ENCODE results near the gene TBX4.
"Not testable (repeated sequence)": the region's sequence is repeated elsewhere in the genome, so short reads cannot be mapped to it uniquely, and the experiment has no call there.

The TBX4 gene

DNA sequence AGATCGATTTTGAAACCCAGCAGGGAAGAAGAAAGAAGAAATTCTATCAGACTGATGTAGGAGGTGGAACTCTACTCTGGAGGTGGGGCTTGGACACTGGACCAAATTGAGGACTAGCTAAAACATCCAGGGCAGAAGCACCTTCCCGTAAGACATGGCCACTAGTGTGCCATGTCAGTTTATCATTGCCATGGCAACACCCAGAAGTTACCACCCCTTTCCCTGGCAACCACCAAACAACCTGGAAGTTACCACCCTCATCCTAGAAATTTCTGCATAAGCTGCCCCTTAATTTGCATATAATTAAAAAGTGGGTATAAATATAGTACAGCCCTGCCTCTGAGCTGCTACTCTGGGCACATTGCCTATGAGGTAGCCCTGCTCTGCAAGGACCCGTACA, 72.1 kb downstream of the TBX4 start:
- Histone ChIP-seq H3K36me3 (no peaks in the 10 kb centered on the region), H3K27ac (no peak overlapping the region), H3K27me3 (ENCODE audit: insufficient read depth, low read depth, severe bottlenecking) (no peaks in the 10 kb centered on the region), H3K4me3 (ENCODE audit: low read depth, low read length) (no peak overlapping the region), H3K9me3 (ENCODE audit: severe bottlenecking) (no peaks in the 10 kb centered on the region)
- no peak for DNase-seq
- TF ChIP-seq, protein P1, sequence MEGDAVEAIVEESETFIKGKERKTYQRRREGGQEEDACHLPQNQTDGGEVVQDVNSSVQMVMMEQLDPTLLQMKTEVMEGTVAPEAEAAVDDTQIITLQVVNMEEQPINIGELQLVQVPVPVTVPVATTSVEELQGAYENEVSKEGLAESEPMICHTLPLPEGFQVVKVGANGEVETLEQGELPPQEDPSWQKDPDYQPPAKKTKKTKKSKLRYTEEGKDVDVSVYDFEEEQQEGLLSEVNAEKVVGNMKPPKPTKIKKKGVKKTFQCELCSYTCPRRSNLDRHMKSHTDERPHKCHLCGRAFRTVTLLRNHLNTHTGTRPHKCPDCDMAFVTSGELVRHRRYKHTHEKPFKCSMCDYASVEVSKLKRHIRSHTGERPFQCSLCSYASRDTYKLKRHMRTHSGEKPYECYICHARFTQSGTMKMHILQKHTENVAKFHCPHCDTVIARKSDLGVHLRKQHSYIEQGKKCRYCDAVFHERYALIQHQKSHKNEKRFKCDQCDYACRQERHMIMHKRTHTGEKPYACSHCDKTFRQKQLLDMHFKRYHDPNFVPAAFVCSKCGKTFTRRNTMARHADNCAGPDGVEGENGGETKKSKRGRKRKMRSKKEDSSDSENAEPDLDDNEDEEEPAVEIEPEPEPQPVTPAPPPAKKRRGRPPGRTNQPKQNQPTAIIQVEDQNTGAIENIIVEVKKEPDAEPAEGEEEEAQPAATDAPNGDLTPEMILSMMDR (IDR thresholded peaks at IDR 0.05; ENCODE audit: low read depth, low read length): no peak

DNA sequence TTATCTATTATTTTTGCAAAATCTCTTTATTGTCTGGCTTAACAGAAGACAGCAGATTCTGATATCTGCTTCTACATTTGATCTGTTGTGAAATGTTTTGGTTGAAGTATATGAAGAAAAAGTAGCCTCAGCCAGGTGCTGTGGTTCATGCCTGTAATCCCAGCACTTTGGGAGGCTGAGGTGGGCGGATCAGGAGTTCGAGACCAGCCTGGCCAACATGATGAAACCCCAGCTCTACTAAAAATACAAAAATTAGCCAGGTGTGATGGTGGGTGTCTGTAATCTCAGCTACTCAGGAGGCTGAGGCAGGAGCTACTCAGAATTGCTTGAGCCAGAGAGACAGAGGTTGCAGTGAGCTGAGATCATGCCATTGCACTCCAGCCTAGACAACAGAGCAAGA, 75.2 kb downstream of the TBX4 start:
- not testable (repeated sequence) for H3K4me3 ChIP-seq (ENCODE audit: low read depth, low read length); H3K36me3 ChIP-seq; DNase-seq; H3K9me3 ChIP-seq (ENCODE audit: severe bottlenecking); H3K27ac ChIP-seq; H3K27me3 ChIP-seq (ENCODE audit: insufficient read depth, low read depth, severe bottlenecking)

DNA sequence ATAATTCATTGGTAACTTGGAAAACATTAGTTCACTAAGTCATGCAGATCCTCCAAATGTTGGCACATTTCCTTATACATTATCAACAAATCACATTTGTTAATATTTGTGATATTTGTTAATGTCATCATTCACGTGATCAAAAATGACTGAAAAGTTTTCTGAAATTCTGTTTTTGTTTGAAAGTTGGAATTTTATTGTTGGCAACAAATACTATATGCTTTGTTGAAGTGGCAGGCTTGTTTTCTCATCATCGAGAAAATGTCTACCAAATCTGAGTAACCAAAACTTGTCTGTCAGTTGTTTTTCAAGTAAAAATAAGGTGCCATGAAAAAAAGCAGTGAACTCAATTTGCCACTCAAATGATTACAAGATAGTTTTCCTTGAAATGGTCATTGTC, 75.9 kb downstream of the TBX4 start:
- TF ChIP-seq, protein P1 (IDR thresholded peaks at IDR 0.05; ENCODE audit: low read depth, low read length): no peak
- Histone ChIP-seq H3K27me3 (ENCODE audit: insufficient read depth, low read depth, severe bottlenecking) (no peaks in the 10 kb centered on the region), H3K36me3 (no peaks in the 10 kb centered on the region)

DNA sequence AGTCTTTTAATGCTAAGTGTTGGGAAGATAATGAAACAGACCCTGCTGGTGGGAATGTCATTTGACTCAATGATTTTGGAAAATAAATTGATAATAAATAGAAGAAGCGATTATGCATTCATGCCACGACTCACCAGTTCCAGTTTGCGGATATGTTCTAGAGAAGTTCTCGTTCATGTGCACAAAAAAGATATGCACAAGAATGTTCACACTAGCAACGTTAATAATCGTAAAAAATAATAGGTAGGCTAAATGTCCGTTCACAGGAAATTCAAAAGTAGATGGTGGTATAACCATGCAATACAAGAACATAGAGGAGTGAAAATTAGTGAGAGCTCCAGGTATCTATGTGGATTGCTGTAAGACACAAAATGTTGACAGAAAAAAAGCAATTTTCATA, 79.0 kb downstream of the TBX4 start:
- Histone ChIP-seq H3K27me3 (ENCODE audit: insufficient read depth, low read depth, severe bottlenecking) (no peaks in the 10 kb centered on the region), H3K9me3 (ENCODE audit: severe bottlenecking) (no peaks in the 10 kb centered on the region), H3K4me3 (ENCODE audit: low read depth, low read length) (no peak overlapping the region), H3K36me3 (no peaks in the 10 kb centered on the region), H3K27ac (no peak overlapping the region)
- DNase-seq: no peak
- TF ChIP-seq, protein P1 (IDR thresholded peaks at IDR 0.05; ENCODE audit: low read depth, low read length): no peak

More for the DNA sequence above, 75.9 kb downstream of the TBX4 start:
- Histone ChIP-seq H3K4me3 (ENCODE audit: low read depth, low read length) (no peak overlapping the region), H3K27ac (no peak overlapping the region), H3K9me3 (ENCODE audit: severe bottlenecking) (no peaks in the 10 kb centered on the region)
- DNase-seq: no peak

DNA sequence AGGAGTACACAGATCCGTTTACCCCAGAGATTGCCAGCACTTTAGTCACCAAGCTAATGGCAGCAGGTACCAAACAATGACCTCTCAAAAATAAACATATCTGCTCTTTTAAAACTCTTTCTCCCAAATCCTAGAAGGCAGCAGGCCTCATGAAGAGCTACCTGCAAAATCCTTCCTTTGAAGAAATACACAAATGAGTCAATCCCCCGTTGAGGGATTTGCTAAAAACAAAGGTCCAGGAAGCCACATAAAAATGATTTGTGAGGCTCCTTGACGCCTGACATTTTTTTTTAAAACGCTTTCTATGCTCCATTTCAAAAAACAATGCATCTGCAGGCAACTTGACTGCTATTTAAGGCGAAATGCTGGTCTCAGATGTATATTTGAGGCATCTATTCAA, 80.6 kb downstream of the TBX4 start:
- H3K27ac ChIP-seq: no peak overlapping the region
- H3K4me3 ChIP-seq (ENCODE audit: low read depth, low read length): no peak overlapping the region
- TF ChIP-seq, protein P1 (IDR thresholded peaks at IDR 0.05; ENCODE audit: low read depth, low read length): no peak
- no peaks in the 10 kb centered on the region for H3K27me3 ChIP-seq (ENCODE audit: insufficient read depth, low read depth, severe bottlenecking)
- no peaks in the 10 kb centered on the region for H3K36me3 ChIP-seq
- H3K9me3 ChIP-seq (ENCODE audit: severe bottlenecking): no peaks in the 10 kb centered on the region
- no peak for DNase-seq

DNA sequence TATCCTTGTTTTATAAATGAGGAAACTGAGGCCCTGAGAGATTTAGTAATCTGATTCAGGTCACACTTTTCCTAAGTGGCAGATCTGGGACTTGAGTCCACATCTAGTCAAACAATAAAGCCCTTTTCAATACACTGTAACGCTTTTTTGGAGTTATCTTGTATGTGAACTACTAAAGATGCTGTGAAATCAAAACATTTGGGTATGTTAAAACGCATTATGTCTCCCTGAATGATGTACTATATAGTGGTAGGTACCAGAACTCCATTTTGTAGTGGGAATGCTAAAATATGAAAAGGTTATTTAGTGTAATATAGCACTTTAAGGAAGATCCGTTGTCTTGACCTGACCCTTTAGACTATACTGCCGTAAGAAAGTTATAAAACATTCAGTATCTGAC, 81.6 kb downstream of the TBX4 start:
- TF ChIP-seq, protein P1 (IDR thresholded peaks at IDR 0.05; ENCODE audit: low read depth, low read length): no peak

More for the DNA sequence above, 81.6 kb downstream of the TBX4 start:
- no peak for DNase-seq
- Histone ChIP-seq H3K36me3 (no peaks in the 10 kb centered on the region), H3K27me3 (ENCODE audit: insufficient read depth, low read depth, severe bottlenecking) (no peaks in the 10 kb centered on the region), H3K4me3 (ENCODE audit: low read depth, low read length) (no peak overlapping the region), H3K9me3 (ENCODE audit: severe bottlenecking) (no peaks in the 10 kb centered on the region), H3K27ac (no peak overlapping the region)

All from WERI-Rb-1 (cell line).